HEK293T (cell line): ENCODE results near the gene IREB2.

Experiments
- ARNT ChIP-seq: fragments of 450-650 bp; IDR thresholded peaks from 2 replicates; pipeline ENCODE4 v1.6.1; 2017; ENCODE audit warnings: mild to moderate bottlenecking
- CTBP1 ChIP-seq: fragments of 450-650 bp; IDR thresholded peaks from 2 replicates; pipeline ENCODE4 v1.6.1; 2016; ENCODE audit warnings: borderline replicate concordance
- FOXK2 ChIP-seq: fragments of 450-650 bp; IDR thresholded peaks from 2 replicates; pipeline ENCODE4 v1.6.1; 2016; ENCODE audit warnings: mild to moderate bottlenecking
- FOXM1 ChIP-seq: fragments of 450-650 bp; IDR thresholded peaks from 2 replicates; pipeline ENCODE4 v1.6.1; 2017; ENCODE audit warnings: mild to moderate bottlenecking, borderline replicate concordance
- HDGF ChIP-seq: fragments of 450-650 bp; IDR thresholded peaks from 2 replicates; pipeline ENCODE4 v1.6.1; 2017; ENCODE audit warnings: antibody characterized with exemption, borderline replicate concordance
- L3MBTL2 ChIP-seq: fragments of 450-650 bp; conservative IDR thresholded peaks from 2 replicates; pipeline ENCODE4 v1.6.1; 2016; ENCODE audit warnings: mild to moderate bottlenecking
- NFRKB ChIP-seq: fragments of 450-650 bp; IDR thresholded peaks from 2 replicates; pipeline ENCODE4 v1.6.1; 2016; ENCODE audit warnings: mild to moderate bottlenecking, moderate library complexity
- PKNOX1 ChIP-seq: fragments of 450-650 bp; IDR thresholded peaks from 2 replicates; pipeline ENCODE4 v1.6.1; 2016
- TARDBP ChIP-seq: fragments of 450-650 bp; IDR thresholded peaks from 2 replicates; pipeline ENCODE4 v1.6.1; 2016

- no peak for TF ChIP-seq CTBP1
- TF ChIP-seq TARDBP, result no peak
- no peak for TF ChIP-seq PKNOX1
- no peak for TF ChIP-seq L3MBTL2
- no peak for TF ChIP-seq FOXM1
- no peak for TF ChIP-seq FOXK2
- no peak for TF ChIP-seq HDGF
- TF ChIP-seq ARNT, result no peak
- TF ChIP-seq NFRKB, result no peak
Observed at GRCh38 chr15:78524230-78524629, 86.2 kb downstream of the IREB2 start.
